ENCODE results near the gene EPN3.

Gene EPN3

GRCh38 chr17:50535407-50535806, 2.9 kb downstream of the EPN3 start:
- no peak for DNase-seq

GRCh38 chr17:50536683-50537646, 4.4 kb downstream of the EPN3 start:
- DNase-seq = no peak

GRCh38 chr17:50537721-50538548, 5.4 kb downstream of the EPN3 start:
- DNase-seq = no peak

- no peak for DNase-seq
Observed at GRCh38 chr17:50538549-50539410, 6.2 kb downstream of the EPN3 start.

- no peak for DNase-seq
Observed at GRCh38 chr17:50539762-50540559, 7.4 kb downstream of the EPN3 start.

GRCh38 chr17:50540560-50541401, 8.2 kb downstream of the EPN3 start:
- no peak for DNase-seq

GRCh38 chr17:50541402-50541715, 8.8 kb downstream of the EPN3 start:
- no peak for DNase-seq

- DNase-seq = peak; percentile 78
Observed at GRCh38 chr17:50541716-50542688, 9.5 kb downstream of the EPN3 start.

GRCh38 chr17:50542795-50543774, 10.6 kb downstream of the EPN3 start:
- no peak for DNase-seq

- no peak for DNase-seq
Observed at GRCh38 chr17:50544516-50544915, 12.0 kb downstream of the EPN3 start.

- DNase-seq = no peak
Observed at GRCh38 chr17:50545311-50545710, 12.8 kb downstream of the EPN3 start.

GRCh38 chr17:50546701-50547034, 14.1 kb downstream of the EPN3 start:
- no peak for DNase-seq

- peak; percentile 81 for DNase-seq
Observed at GRCh38 chr17:50547035-50547735, 14.7 kb downstream of the EPN3 start, which contains the start of gene SPATA20. Gene SPATA20, plus strand, starts transcription at chr17:50547174. Its CDS starts 35 bp downstream, at chr17:50547209.

- no peak for DNase-seq
Observed at GRCh38 chr17:50547736-50548083, 15.2 kb downstream of the EPN3 start.

GRCh38 chr17:50548831-50549230, 16.3 kb downstream of the EPN3 start:
- DNase-seq = no peak

- no peak for DNase-seq
Observed at GRCh38 chr17:50549256-50549941, 16.9 kb downstream of the EPN3 start.

GRCh38 chr17:50549969-50550368, 17.4 kb downstream of the EPN3 start:
- no peak for DNase-seq

Measured in central memory CD4-positive, alpha-beta T cell (primary cell).